Lower lobe of right lung (tissue), 2 donors: Measurements from ENCODE around the gene METTL24. TPM values are rescaled to one million over a fixed set of nuclear protein-coding genes. Genes with fewer than 3 reads are reported as not detected.

Experiments used
- ATAC-seq, 2 donors: fragments of 200-7000 bp; cut with Tn5 transposase; one replicate each; pipeline ENCODE4 v1.9.1; 2020 to 2022; ENCODE audit warnings: mild to moderate bottlenecking in 2 of 2, moderate library complexity in 2 of 2
- DNase-seq: peaks from one replicate; pipeline ENCODE4 v3.0.0-alpha.2; 2020
- H3K27ac ChIP-seq: fragments of 200-600 bp; one replicate; pipeline ENCODE4 v1.8.0; 2022
- H3K27me3 ChIP-seq: fragments of 200-600 bp; one replicate; pipeline ENCODE4 v1.8.0; 2022; ENCODE audit warnings: low read depth
- H3K36me3 ChIP-seq: fragments of 200-600 bp; one replicate; pipeline ENCODE4 v1.8.0; 2022; ENCODE audit warnings: mild to moderate bottlenecking
- H3K4me1 ChIP-seq: fragments of 200-600 bp; one replicate; pipeline ENCODE4 v1.8.0; 2022
- H3K4me3 ChIP-seq: fragments of 200-600 bp; one replicate; pipeline ENCODE4 v1.8.0; 2022; ENCODE audit warnings: mild to moderate bottlenecking
- H3K9me3 ChIP-seq: fragments of 200-600 bp; one replicate; pipeline ENCODE4 v1.8.0; 2022
- intact Hi-C: fragments of 100-400 bp; cut with DNase I; formaldehyde crosslinking; loops from one replicate; pipeline ENCODE4 v1.11.0; 2022
- long read RNA-seq: library from polyadenylated mRNA; unstranded; transcript quantifications from one replicate; pipeline ENCODE4 v2.0.0, GENCODE V29; 2021
- total RNA-seq: library from RNA; stranded (reverse); fragmentation: NEBNext Ultra II Directional; extraction: Animal tissue kit (Norgen Biotek cat#: 25700); gene quantifications from one replicate; pipeline ENCODE4 v1.2.1, GENCODE V29; 2021
- TF ChIP-seq, protein P1 (sequence below): fragments of 200-600 bp; IDR thresholded peaks from one replicate; pipeline ENCODE4 v1.8.0; 2022; ENCODE audit warnings: antibody characterized with exemption, mild to moderate bottlenecking
- donor health status: DM: no; HTN: yes; CAD: no; lungs with severe emphysema.

The METTL24 gene
- 2.8 TPM for total RNA-seq
- long read RNA-seq, partial matches to known transcripts, result 0 of 2 reads
- long read RNA-seq, other reads (novel, unspliced or antisense), result 0 of 2 reads

DNA sequence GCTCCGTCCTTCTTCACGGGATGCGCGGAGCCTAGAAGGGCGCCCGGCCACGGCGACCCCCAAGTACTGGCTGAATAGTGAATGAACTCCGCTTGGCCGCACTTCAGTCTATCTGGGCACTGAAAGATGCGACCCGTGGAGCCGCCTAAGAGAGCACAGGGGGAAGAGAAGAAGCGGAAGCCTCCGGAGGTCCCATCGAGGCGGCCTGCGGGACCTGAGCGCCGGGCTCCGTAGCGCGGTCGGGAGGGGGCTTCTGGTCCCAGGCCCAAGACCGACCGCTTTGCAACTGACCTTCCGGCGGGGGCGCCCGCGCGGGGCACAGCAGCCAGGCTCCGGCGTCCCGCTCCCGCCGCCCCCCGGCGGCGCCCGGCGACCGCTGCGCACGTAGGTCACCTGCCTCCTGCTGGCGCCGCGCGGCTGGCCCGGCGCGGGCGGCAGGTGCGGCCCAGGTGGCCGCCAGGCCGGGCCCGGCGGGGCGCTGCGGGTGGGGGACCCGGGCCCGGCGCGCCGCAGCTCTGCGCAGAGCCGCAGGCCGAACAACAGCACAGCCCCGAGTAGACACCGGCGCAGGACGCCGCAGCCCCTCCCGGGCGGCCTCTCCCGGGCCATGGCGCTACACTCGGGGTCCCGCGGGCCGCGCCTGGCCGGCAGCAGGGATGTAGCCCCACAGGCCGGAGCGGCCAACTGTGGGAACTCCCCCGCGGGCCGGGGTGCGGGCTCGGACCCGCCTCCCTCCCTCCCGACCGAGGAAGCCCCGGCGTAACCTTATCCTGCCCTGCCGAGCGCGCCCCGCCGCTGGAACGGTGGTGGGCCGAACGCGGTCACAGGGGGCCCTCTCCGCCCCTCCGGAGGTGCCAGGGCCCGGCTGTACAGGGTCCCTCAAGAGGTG, at the start of gene METTL24:
Gene METTL24, minus strand, starts transcription at position 686 of the 889 bp plus-strand sequence. Its CDS starts 77 bp downstream, at position 609.
- ATAC-seq (peak; percentile 41 to 53), DNase-seq (peak; percentile 49)
- Histone ChIP-seq H3K9me3 (no peaks in the 10 kb centered on the region), H3K27ac (peak within 1 kb of the TSS; percentile 77), H3K4me3 (peak within 1 kb of the TSS; percentile 63), H3K36me3 (no peaks in the 10 kb centered on the region), H3K27me3 (peaks cover 26% of the 10 kb centered on the region), H3K4me1 (peaks cover 8% of the 10 kb centered on the region)
- intact Hi-C loops, result no loop called here
- TF ChIP-seq, protein P1, sequence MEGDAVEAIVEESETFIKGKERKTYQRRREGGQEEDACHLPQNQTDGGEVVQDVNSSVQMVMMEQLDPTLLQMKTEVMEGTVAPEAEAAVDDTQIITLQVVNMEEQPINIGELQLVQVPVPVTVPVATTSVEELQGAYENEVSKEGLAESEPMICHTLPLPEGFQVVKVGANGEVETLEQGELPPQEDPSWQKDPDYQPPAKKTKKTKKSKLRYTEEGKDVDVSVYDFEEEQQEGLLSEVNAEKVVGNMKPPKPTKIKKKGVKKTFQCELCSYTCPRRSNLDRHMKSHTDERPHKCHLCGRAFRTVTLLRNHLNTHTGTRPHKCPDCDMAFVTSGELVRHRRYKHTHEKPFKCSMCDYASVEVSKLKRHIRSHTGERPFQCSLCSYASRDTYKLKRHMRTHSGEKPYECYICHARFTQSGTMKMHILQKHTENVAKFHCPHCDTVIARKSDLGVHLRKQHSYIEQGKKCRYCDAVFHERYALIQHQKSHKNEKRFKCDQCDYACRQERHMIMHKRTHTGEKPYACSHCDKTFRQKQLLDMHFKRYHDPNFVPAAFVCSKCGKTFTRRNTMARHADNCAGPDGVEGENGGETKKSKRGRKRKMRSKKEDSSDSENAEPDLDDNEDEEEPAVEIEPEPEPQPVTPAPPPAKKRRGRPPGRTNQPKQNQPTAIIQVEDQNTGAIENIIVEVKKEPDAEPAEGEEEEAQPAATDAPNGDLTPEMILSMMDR, result no peak

DNA sequence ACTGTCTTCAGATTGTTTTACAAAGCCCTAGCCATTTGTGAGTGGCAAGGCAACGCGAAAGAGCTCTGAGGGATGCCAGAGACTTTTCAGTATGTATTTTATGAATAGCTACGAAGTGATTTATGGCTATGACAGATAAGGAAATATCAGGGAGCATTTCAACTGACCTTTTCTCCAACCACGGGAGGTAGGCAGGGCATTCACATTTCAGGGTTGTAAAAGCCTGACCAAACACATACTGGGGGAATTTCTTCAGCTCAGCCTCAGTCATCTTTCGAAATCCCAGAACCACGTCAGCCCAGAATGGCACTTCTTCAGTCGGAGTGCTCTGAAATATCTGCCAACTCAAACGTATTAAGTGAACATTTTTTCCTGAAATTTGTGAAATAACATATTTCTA, 46.5 kb upstream of the METTL24 start:
- Histone ChIP-seq H3K4me3 (no peak overlapping the region), H3K27ac (no peak overlapping the region), H3K4me1 (peaks cover 1% of the 10 kb centered on the region), H3K36me3 (no peaks in the 10 kb centered on the region), H3K9me3 (no peaks in the 10 kb centered on the region), H3K27me3 (no peaks in the 10 kb centered on the region)
- intact Hi-C loops, result no loop called here
- no peak for DNase-seq
- ATAC-seq, result no peak
- TF ChIP-seq, protein P1, result no peak

DNA sequence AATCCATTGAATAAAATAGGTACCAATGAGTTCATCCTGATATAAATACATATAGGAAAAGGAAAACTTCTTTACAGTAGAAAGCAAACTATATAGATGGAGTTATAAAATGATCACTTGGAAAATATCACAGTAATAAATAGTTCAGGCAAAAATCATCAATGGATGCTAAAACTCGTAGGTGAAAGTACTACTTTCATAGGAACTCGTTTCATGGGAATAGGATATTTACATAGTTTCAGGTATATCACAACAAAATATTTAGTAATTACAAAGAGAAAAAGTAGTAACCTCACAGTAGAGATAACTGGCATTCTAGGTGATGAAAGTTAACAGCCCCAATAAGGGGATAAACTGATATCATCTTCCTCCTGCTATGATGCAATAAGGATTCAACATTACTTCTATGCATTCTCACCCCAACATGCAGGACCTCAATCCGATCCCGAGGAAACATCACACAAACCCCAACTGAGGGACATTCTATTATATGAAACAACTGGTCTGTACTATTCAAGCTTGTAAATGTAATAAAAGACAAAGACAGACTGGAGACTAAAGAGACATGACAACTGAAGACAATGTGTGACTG, 43.5 kb upstream of the METTL24 start:
- DNase-seq (no peak), ATAC-seq (no peak)
- intact Hi-C loops, result no loop called here
- TF ChIP-seq, protein P1, result no peak
- Histone ChIP-seq H3K4me1 (peaks cover 9% of the 10 kb centered on the region), H3K9me3 (no peaks in the 10 kb centered on the region), H3K36me3 (no peaks in the 10 kb centered on the region), H3K27me3 (no peaks in the 10 kb centered on the region), H3K4me3 (no peak overlapping the region), H3K27ac (no peak overlapping the region)

- intact Hi-C loops, result no loop called here
- Histone ChIP-seq H3K9me3 (no peaks in the 10 kb centered on the region), H3K27ac (peak overlapping the region; percentile 19), H3K4me3 (peak overlapping the region; percentile 47), H3K36me3 (no peaks in the 10 kb centered on the region), H3K4me1 (peaks cover 9% of the 10 kb centered on the region), H3K27me3 (no peaks in the 10 kb centered on the region)
- ATAC-seq (peak in 1 of 2 donors; percentile 41), DNase-seq (no peak)
- TF ChIP-seq, protein P1, result no peak
Observed at GRCh38 chr6:110400208-110400607, 42.1 kb upstream of the METTL24 start.

GRCh38 chr6:110399219-110400071, 41.3 kb upstream of the METTL24 start:
- no peaks in the 10 kb centered on the region for H3K9me3 ChIP-seq
- H3K36me3 ChIP-seq, result no peaks in the 10 kb centered on the region
- TF ChIP-seq, protein P1, result no peak
- intact Hi-C loops, result no loop called here
- peak overlapping the region; percentile 19 for H3K27ac ChIP-seq
- peak; percentile 41 to 48 for ATAC-seq
- H3K4me3 ChIP-seq, result peak overlapping the region; percentile 47
- H3K4me1 ChIP-seq, result peaks cover 9% of the 10 kb centered on the region
- no peaks in the 10 kb centered on the region for H3K27me3 ChIP-seq
- DNase-seq, result no peak
